ENCODE results near the gene ACTN4. TPM values are rescaled to one million over a fixed set of nuclear protein-coding genes. Genes with fewer than 3 reads are reported as not detected.

The ACTN4 gene
- total and polyA plus RNA-seq, 2 donors (not counting 3 experiments of a cell fraction or from before 2014, with no cell fraction given): 313 to 748 TPM

GRCh38 chr19:38635483-38636399 lies 11.7 kb upstream of the ACTN4 start:
- Histone ChIP-seq H3K79me2 (ENCODE audit: control insufficient read depth, insufficient read depth, low read length) (no peaks in the 10 kb centered on the region), H3K9me3 (replicated peaks; ENCODE audit: control insufficient read depth, insufficient read depth, low read length) (no peaks in the 10 kb centered on the region), H3K4me2 (ENCODE audit: insufficient read depth, low read length) (no peak overlapping the region), H2AFZ (ENCODE audit: low read depth, low read length) (no peak overlapping the region), H3K4me1 (ENCODE audit: control insufficient read depth, extremely low read depth, insufficient read depth, low read length) (peaks cover 5% of the 10 kb centered on the region), H3K36me3 (ENCODE audit: control insufficient read depth in 2 of 2, extremely low read depth in 1 of 2, insufficient read depth in 2 of 2, low read length in 2 of 2) (peaks cover 6 to 11% of the 10 kb centered on the region in 2 experiments), H3K4me3 (replicated peaks in 1 of 3; ENCODE audit: insufficient read depth in 1 of 3, low read depth in 1 of 3, low read length in 3 of 3) (no peak overlapping the region), H3K27ac (ENCODE audit: insufficient read depth, low read depth, low read length) (no peak overlapping the region), H3K27me3 (ENCODE audit: control insufficient read depth in 2 of 2, insufficient read depth in 2 of 2, low read length in 2 of 2) (no peaks in the 10 kb centered on the region), H4K20me1 (replicated peaks; ENCODE audit: control insufficient read depth, extremely low read depth, insufficient read depth, low read length) (no peaks in the 10 kb centered on the region), H3K9ac (replicated peaks; ENCODE audit: extremely low read depth, insufficient read depth, low read length) (no peak overlapping the region), H3K9me1 (replicated peaks; ENCODE audit: control insufficient read depth, extremely low read depth, insufficient read depth, low read length) (no peaks in the 10 kb centered on the region)
- FAIRE-seq: no peak
- POLR2A ChIA-PET: no interaction called here
- TF ChIP-seq FOS (IDR thresholded peaks at IDR 0.05; ENCODE audit: borderline replicate concordance, insufficient read depth, low read length) (no peak), JUN (IDR thresholded peaks at IDR 0.05; ENCODE audit: borderline replicate concordance, insufficient read depth, insufficient read length, low read depth) (no peak), POLR2AphosphoS5 (IDR thresholded peaks at IDR 0.05; ENCODE audit: insufficient read depth, low read depth, low read length) (no peak)
- intact Hi-C loops (cut with micrococcal nuclease): loop anchor here (2.0 to 10.0 kb wide), 2 partner anchors 295 to 401 kb away; partner anchors contain the start of genes MRPS12 and SARS2
- no peak for DNase-seq (ENCODE audit: low read depth, low spot score)
- dilution Hi-C loops (cut with MboI; ENCODE audit: extremely low pct_ligation_motif_present, low sequenced_read_pairs): no loop called here
- CTCF ChIA-PET: interaction anchor here (1.2 to 4.4 kb wide), 10 partner anchors 11 to 295 kb away, joined by 4 to 66 read pairs (median 11); partner anchors contain the start of genes ACTN4, EIF3K, FAM98C and MRPS12
- BruUV-seq (replicated peaks): no TSS peak

GRCh38 chr19:38638461-38638860 lies 9.0 kb upstream of the ACTN4 start:
- H3K9me1 ChIP-seq (replicated peaks; ENCODE audit: control insufficient read depth, extremely low read depth, insufficient read depth, low read length): no peaks in the 10 kb centered on the region
- H4K20me1 ChIP-seq (replicated peaks; ENCODE audit: control insufficient read depth, extremely low read depth, insufficient read depth, low read length): no peaks in the 10 kb centered on the region
- H3K4me2 ChIP-seq (ENCODE audit: insufficient read depth, low read length): no peak overlapping the region
- intact Hi-C loops (cut with micrococcal nuclease) (loop anchor here (10.0 kb wide), 1 partner anchor 404 kb away; no protein-coding TSS in a partner anchor), dilution Hi-C loops (cut with MboI; ENCODE audit: extremely low pct_ligation_motif_present, low sequenced_read_pairs) (no loop called here)
- peaks cover 6 to 9% of the 10 kb centered on the region in 2 experiments for H3K36me3 ChIP-seq (ENCODE audit: control insufficient read depth in 2 of 2, extremely low read depth in 1 of 2, insufficient read depth in 2 of 2, low read length in 2 of 2)
- no peak for DNase-seq (ENCODE audit: low read depth, low spot score)
- ChIA-PET POLR2A (no interaction called here), CTCF (interaction anchor here (0.6 to 0.9 kb wide), 2 partner anchors 9 to 236 kb away, joined by 3 to 4 read pairs; partner anchors contain the start of gene ACTN4)
- no peak overlapping the region for H2AFZ ChIP-seq (ENCODE audit: low read depth, low read length)
- no peaks in the 10 kb centered on the region for H3K79me2 ChIP-seq (ENCODE audit: control insufficient read depth, insufficient read depth, low read length)
- H3K4me3 ChIP-seq (replicated peaks in 1 of 3; ENCODE audit: insufficient read depth in 1 of 3, low read depth in 1 of 3, low read length in 3 of 3): no peak overlapping the region
- H3K27me3 ChIP-seq (ENCODE audit: control insufficient read depth in 2 of 2, insufficient read depth in 2 of 2, low read length in 2 of 2): no peaks in the 10 kb centered on the region
- TF ChIP-seq EZH2 (IDR thresholded peaks at IDR 0.05; ENCODE audit: borderline replicate concordance, low read depth, low read length, severe bottlenecking) (no peak), FOS (IDR thresholded peaks at IDR 0.05; ENCODE audit: borderline replicate concordance, insufficient read depth, low read length) (no peak), POLR2AphosphoS5 (IDR thresholded peaks at IDR 0.05; ENCODE audit: insufficient read depth, low read depth, low read length) (no peak), POLR2A (IDR thresholded peaks at IDR 0.05; ENCODE audit: low read depth, low read length) (no peak), JUN (IDR thresholded peaks at IDR 0.05; ENCODE audit: borderline replicate concordance, insufficient read depth, insufficient read length, low read depth) (no peak), MAX (IDR thresholded peaks at IDR 0.05; ENCODE audit: insufficient read depth, insufficient read length) (no peak)
- no TSS peak for BruUV-seq (replicated peaks)
- H3K27ac ChIP-seq (ENCODE audit: insufficient read depth, low read depth, low read length): no peak overlapping the region
- no peak overlapping the region for H3K9ac ChIP-seq (replicated peaks; ENCODE audit: extremely low read depth, insufficient read depth, low read length)
- no peaks in the 10 kb centered on the region for H3K9me3 ChIP-seq (replicated peaks; ENCODE audit: control insufficient read depth, insufficient read depth, low read length)
- FAIRE-seq: no peak
- H3K4me1 ChIP-seq (ENCODE audit: control insufficient read depth, extremely low read depth, insufficient read depth, low read length): peaks cover 5% of the 10 kb centered on the region
